GM18526 (cell line): ENCODE results near the gene MALRD1.

Experiments
- POLR2A ChIP-seq: IDR thresholded peaks from 3 replicates; pipeline ENCODE4 v1.6.1; 2011; ENCODE audit not compliant: insufficient read length; ENCODE audit errors: extremely low read depth

MALRD1 gene

GRCh38 chr10:19532411-19532810 is 483.8 kb downstream of the MALRD1 start:
- no peak for TF ChIP-seq POLR2A

- no peak for TF ChIP-seq POLR2A
These were observed 492.7 kb downstream of the MALRD1 start for GRCh38 chr10:19541299-19541698.

GRCh38 chr10:19546224-19546623 is 497.6 kb downstream of the MALRD1 start:
- no peak for TF ChIP-seq POLR2A

- TF ChIP-seq POLR2A = no peak
These were observed 500.9 kb downstream of the MALRD1 start for GRCh38 chr10:19549503-19549902.

GRCh38 chr10:19556666-19557065 is 508.1 kb downstream of the MALRD1 start:
- no peak for TF ChIP-seq POLR2A

GRCh38 chr10:19561181-19561580 is 512.6 kb downstream of the MALRD1 start:
- no peak for TF ChIP-seq POLR2A

- no peak for TF ChIP-seq POLR2A
These were observed 515.0 kb downstream of the MALRD1 start for GRCh38 chr10:19563388-19564141.

GRCh38 chr10:19570120-19570519 is 521.5 kb downstream of the MALRD1 start:
- TF ChIP-seq POLR2A = no peak

- TF ChIP-seq POLR2A = no peak
These were observed 522.4 kb downstream of the MALRD1 start for GRCh38 chr10:19570991-19571390.

- no peak for TF ChIP-seq POLR2A
These were observed 523.5 kb downstream of the MALRD1 start for GRCh38 chr10:19572056-19572455.

GRCh38 chr10:19576576-19576975 is 528.0 kb downstream of the MALRD1 start:
- TF ChIP-seq POLR2A = no peak

- no peak for TF ChIP-seq POLR2A
These were observed 528.8 kb downstream of the MALRD1 start for GRCh38 chr10:19577381-19577780.

GRCh38 chr10:19577807-19578206 is 529.2 kb downstream of the MALRD1 start:
- no peak for TF ChIP-seq POLR2A

GRCh38 chr10:19578571-19578970 is 530.0 kb downstream of the MALRD1 start:
- no peak for TF ChIP-seq POLR2A

GRCh38 chr10:19579761-19580545 is 531.4 kb downstream of the MALRD1 start:
- TF ChIP-seq POLR2A = no peak

- no peak for TF ChIP-seq POLR2A
These were observed 532.1 kb downstream of the MALRD1 start for GRCh38 chr10:19580691-19581090.
